ENCODE measurements around the gene TFEB.
"Not testable (repeated sequence)": the region's sequence is repeated elsewhere in the genome, so short reads cannot be mapped to it uniquely, and the experiment has no call there.

The TFEB gene

DNA sequence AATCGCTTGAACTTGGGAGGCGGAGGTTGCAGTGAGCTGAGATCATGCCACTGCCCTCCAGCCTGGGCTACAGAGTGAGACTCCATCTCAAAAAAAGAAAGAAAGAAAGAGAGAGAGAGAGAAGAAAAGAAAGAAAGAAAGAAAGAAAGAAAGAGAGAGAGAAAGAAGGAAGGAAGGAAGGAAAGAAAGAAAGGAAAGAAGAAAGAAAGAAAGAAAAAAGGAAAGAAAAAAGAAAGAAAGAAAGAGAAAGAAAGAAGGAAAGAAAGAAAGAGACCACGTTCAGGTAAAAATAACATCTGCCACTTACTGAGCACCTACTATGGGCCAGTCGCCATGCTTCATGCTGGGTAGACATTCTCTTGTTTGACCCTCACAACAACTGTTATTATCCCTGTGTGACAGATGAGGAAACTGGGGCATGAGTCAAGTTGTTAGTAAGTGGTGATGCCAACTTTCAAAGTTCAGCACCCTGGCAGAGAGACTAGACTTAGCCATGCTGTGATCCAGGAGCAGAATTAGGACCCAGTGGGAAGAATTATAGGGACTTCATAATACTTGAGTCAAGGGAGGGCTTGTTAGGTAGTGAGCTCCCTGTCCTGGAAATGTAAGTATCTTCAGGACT is 30.7 kb upstream of the TFEB start:
- DNase-seq (ENCODE audit: low read depth in 3 of 3, low spot score in 1 of 3): not testable (repeated sequence)

DNA sequence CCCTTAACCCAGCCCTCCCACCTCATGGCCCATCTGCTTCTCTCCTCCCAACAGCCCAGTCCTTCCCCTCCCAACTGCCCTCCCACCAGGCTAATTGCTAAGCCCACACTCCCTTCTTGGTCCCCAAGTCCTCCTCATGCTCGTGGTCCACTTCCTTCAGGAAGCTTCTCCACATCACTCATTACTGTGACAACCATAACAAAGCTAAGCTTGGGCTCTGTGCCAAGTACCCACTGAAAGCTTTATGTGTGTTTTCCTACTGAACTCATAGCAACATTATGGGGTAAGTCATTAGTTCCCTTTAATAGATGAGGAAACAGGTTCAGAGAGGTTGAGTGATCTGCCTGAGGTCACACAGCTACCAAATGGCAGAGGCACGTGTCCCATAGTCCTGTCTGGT is 28.1 kb upstream of the TFEB start:
- no peak for DNase-seq (ENCODE audit: low read depth in 3 of 3, low spot score in 1 of 3)

DNA sequence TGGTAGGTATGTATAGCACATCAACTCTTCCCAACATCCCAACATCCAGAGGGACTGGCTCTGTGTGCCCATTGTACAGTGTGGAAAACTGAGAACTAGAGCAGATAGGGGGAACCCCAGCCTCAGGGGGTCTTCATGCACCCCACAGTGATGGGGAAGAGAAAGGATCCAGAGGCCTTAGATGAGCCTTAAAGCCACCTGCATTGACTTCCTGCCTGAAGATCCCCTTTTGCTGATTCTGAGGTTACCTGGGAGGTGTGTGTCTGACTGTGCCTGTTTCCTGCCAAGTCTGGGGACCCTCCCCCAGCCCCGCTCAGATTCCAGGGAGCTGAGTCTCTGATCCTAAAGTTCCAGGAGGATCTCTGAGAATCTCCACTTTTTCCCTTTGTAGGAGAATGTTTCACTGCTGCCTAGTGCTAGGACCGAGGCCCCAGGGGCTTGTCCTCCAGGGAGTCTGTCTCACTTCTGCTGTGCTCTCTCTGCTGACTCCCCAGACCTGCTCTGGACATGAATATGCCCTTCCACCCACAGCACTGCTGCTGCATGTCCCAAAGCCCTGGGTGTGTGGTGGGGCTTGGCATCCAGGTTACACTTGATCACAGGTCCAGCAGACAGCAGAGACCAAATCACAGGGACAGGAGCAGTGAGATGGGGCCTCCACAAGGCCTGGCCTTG is 24.6 kb upstream of the TFEB start:
- DNase-seq (ENCODE audit: low read depth in 3 of 3, low spot score in 1 of 3): no peak

DNA sequence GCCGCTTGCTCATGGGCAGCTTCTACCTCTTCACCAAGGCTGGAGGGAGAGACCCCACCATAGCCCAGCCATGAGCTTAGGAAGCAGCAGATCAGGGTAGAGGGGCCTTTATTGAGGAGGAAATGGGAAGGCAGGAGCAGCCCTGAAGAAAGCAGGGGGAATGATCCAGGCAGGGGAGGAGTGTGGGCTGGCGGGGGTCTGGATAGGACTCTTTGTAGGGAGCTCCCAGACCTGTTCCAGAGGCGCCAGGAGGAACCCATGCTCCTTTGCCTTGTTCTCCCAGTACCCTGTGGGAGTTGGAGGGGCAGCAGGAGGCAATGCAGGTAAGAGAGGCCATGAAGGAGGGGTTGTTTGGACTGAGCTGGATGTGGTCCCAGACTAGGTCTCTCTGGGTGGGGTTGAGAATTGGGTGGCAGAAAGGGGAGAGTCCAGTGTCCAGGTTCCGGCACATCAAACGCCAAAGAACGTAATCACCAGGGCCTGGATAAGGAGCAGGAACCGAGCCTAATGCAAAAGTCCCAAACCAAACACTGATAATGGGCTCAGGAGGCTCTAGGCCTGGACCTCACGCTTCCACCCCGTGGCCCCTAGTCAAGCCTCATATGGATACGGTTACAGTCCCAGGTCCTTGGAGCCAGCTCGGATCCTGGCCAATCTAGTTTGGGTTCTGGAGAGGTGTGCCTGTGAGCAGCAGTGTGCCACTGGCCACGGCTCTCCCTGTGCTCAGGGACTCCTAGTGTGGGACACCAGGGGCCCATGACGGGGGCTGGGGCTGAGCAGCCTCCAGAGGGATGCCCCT is 23.9 kb upstream of the TFEB start:
- no peak for DNase-seq (ENCODE audit: low read depth in 3 of 3, low spot score in 1 of 3)

DNA sequence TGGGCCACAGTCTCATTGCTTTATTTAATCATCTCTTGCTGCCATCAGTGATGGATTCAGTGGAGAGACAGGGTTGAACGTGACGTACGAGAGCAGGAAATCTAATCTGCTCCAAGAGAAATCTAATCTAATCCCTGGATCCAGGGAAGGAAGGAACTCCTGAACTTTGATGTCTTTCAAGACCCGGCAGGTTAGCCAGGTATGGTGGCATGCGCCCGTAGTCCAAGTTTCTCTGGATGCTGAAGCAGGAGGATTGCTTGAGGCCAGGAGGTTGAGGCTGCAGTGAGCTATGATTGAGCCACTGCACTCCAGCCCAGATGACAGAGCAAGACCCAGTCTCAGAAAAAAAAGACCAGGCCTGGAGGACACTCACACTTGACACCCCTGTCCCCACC is 23.2 kb upstream of the TFEB start:
- DNase-seq (ENCODE audit: low read depth in 3 of 3, low spot score in 1 of 3): no peak

DNA sequence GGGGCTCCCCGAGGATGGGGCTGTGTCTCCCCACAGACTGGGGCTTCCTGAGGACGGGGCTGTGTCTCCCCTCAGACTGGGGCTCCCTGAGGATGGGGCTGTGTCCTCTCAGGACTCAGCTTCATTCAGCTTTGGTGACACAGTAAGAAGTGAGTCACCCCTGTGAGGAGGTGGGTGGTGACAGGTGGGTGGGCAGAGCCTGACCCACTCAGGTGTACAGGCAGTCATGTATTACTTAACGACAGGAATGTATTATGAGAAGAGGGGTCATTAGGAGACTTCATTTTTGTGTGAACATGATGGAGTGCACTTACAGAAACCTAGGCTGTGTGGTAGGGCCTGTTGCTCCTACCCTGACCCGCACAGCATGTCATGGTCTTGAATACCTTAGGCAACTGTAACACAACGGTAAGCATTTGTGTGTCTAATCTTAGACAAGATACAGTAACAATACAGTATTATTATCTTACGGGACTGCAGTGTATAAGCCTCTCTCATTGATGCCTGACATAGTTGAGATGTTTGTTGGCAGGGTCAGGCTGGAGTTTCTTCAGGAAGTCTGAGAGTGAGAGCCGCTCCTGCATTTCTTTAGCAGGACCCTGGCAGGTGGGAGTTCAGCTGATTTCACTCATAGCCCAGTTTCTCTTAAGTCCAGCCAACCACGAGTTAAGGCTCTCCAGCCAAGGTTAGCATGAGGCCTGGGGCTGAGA is 22.7 kb upstream of the TFEB start:
- DNase-seq (ENCODE audit: low read depth in 3 of 3, low spot score in 1 of 3): no peak

DNA sequence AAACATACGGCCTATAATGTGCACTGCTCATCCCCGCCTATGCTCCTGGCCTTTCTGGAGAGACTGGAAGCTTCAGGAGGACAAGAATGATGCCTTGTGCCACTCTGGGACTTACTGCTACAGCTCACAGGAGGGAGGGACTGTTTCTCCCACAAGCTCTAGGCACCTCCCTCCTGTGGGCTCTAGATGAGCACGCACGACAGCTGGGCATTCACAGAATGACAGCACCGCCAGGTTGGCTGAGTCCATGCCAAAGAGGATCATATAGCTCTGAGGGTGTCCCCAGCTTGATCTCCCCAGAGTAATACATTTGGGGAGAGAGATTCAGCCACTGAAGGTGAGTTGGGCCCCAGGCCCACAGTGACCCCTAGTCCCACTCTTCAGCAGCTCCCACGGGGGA is 21.9 kb upstream of the TFEB start:
- DNase-seq (ENCODE audit: low read depth in 3 of 3, low spot score in 1 of 3): no peak

DNA sequence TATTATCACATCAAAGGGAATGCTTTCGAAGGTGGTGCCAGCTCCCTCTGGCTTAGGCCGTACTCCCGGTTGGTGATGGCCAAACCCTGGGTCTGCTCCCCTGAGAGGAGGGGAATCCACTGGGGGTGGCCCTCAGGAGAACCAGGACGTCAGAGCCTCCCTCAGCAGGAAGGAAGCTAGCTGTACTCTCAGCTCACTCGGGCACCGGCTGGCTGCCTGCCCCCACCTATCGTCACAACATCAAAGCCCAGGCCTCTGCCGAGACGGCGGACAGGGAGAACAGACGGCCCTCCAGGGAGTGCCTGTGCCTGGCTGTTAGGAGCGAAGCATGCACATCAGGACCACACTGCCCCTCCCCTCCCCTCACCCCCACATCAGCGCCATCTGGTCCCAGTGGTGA is 20.9 kb upstream of the TFEB start:
- DNase-seq (ENCODE audit: low read depth in 3 of 3, low spot score in 1 of 3): no peak

DNA sequence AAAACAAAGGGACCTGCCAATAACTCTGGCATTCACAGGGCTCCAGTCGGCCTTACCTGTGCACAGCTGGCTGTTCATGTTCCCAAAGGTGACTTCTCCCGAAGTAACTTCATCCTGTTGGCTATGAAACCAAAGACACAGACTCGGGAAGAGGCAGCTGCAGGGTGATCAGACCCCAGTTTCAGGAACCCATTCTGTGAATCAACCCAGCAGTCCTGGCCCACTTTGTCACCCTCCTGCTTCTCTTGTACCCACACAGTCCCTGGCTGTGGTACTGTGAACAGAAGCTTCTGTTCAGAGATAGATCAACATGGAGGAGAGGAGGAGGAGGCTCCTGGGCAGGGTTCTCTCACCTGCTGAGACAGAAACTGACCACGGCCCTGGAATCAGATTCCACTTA is 20.5 kb upstream of the TFEB start:
- DNase-seq (ENCODE audit: low read depth in 3 of 3, low spot score in 1 of 3): no peak

DNA sequence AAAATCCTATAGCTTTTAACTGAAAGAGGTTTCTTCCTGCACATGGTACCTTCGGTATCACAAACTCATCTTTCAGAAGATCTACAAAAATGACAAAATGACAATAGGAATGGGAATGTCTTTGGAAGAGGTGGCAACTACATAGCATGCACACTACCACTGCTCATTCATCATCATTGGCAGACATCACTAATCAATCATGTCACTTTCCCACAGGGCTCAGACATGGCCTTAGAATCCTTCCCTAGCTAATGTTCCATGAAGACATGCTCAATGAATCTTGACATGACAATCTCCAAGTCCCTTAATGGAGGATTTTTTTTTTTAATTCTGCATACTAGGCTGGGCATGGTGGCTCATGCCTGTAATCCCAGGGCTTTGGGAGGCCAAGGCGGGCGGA is 15.0 kb upstream of the TFEB start:
- no peak for DNase-seq (ENCODE audit: low read depth in 3 of 3, low spot score in 1 of 3)

DNA sequence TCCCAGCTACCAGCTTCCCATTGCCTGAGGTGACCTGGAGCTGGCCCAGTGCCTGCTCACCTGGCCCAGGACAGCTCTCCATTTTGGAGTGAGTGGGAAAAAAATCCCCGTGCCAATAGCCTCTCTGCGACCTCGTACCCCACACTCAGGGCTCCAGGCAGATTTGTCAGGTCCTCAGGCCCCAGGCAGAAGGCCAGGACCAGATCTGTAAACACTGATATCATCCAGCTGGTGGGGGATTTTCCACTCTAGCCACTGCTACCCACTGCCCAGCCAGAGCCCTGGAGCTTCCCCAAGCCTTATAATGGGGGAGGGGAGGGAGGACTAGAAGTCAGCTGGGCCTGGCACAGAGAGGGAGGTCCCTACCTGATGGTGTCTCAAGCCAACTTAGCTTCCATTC is 13.1 kb upstream of the TFEB start:
- DNase-seq (ENCODE audit: low read depth in 3 of 3, low spot score in 1 of 3): no peak

DNA sequence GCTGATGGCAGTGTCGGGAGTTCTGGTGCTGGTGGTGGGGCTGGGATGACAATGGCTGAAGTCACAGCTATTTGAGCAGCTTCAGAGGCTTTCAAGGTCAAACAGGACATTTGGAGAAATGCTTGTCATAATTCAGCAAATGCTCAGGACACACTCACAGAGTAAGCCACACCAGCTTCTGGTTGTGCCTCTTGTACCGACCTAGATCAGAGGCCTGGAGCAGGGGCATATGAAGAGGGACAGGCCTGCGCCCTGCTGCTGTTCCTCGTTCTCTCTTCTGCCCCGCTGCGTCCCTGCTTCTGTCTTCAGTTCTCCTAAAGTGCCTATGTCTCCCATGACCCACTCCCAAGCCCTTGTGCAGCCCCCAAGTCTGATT is 12.7 kb upstream of the TFEB start:
- no peak for DNase-seq (ENCODE audit: low read depth in 3 of 3, low spot score in 1 of 3)

DNA sequence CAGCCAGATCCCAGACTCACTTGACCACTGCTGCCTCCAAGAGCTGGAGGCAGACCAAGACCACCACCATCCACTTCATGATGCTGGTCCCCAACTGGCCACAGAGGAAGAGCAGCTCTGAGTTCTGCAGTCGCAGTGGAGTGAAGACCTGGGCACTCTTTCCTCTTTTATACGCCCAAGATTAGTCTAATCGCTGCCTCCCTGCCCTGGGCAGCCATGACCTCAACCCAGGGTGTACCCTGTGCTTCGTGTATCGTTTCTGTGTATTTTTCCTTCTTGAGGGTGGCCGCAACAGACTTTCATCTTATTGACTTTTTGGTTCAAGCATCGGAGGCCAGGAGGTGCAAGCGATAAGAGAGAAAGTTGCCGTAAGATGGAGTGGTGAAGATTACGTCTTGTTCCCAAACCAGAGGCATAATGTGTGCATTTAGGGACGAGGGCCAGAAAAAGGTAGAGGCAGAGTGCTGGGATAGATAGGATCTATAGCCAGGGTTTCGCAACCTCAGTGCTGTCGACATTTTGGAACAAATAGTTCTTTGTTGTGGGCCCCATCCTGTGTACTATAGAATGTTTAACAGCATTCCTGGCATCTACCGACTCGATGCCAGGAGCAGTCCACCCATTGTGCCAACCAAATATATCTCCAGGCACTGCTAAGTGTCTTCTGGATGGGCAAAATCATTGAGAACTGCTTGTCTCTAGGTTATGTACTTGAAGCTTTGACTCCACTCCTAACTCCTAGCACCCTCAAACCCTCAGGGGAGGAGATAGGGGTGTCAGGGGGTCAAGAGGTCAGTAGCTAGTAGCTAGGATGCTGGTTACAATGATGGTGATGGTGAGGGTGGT is 12.1 kb upstream of the TFEB start, which contains the start of gene PGC:
Gene PGC, minus strand, starts transcription at position 142 of the 846 bp plus-strand sequence. Its CDS starts 63 bp downstream, at position 79.
- no peak for DNase-seq (ENCODE audit: low read depth in 3 of 3, low spot score in 1 of 3)

DNA sequence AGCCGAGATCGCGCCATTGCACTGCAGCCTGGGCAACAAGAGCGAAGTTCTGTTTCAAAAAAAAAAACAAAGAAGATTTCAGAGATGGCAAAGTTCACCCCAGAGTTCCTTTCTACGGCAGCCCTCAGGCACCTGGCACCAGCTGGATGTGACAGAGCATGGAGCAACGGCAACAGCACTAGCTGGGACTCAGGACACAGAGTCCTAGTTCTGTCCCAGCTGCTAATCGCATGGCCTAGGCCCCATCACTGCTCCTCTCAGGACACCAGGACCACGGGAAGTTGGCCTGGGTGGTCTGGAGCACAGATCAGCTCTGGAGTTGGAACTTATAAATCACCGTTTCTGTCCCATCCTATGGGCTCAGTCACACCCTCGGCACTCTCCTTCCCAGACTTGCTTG is 10.7 kb upstream of the TFEB start:
- no peak for DNase-seq (ENCODE audit: low read depth in 3 of 3, low spot score in 1 of 3)

DNA sequence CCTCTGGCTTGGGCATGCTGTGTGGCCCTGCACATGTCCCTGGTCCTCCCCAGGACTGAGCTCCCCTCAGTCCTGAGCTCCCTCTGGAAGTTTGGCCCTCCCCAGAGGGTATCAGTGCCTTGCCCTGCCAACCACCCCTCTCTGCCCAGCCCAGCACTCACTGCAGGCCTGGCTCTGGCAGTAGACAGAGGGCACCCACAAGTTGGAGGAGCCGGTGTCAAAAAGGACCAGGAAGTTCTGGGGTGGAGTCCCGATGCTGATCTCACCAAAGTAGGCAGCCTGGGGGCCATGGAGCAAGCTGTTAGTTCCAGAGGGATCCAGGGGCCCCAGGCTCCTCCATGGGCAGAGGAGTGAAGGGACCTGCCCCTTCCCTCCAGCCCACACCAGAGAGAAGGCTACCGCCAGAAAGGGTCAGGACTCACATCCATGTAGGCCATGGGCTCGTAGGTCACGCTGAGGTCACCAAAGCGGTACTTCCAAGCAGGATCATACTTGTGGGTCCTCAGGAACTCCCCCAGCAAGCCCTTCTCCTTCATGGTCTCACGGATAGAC is 8.9 kb upstream of the TFEB start:
- DNase-seq (ENCODE audit: low read depth in 3 of 3, low spot score in 1 of 3): no peak

DNA sequence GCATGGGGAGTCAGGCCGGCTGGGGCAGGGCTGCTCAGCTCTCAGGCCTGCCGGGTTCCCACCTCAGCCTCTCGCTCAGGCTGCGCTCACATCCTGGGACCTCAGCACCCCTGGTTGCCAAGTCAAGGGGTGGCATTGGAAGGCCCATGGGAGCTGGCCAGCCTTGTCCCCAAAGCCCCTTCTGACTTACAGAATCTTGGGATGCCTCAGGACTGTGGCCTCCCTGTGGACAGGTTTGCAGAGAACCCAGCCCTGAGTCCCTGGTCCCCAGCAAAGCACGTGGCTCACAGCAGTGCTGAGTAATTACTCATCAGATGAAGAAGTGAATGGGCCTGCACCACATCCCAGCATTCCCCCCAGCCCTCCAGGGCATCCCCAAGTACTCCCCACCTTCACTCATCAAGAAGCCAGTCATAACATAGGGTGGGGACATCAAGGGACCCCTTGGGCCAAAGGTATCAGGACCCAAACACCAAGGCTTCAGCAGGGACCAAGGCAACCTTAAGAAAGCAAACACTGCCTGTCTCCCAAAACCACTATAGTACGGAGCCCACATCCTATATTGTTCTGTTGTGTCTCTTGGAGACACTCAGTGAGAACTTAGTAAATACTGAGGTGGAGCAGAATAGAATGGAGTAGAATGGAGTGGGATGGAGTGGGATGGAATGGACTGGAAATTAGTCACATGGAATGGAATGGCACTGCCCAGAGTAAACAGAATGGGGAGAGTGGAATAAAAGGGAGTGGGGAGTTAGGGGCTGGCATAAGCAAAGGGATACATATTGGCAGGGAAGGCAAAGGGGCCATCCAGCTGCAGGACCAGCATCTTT is 8.2 kb upstream of the TFEB start:
- DNase-seq (ENCODE audit: low read depth in 3 of 3, low spot score in 1 of 3): no peak

DNA sequence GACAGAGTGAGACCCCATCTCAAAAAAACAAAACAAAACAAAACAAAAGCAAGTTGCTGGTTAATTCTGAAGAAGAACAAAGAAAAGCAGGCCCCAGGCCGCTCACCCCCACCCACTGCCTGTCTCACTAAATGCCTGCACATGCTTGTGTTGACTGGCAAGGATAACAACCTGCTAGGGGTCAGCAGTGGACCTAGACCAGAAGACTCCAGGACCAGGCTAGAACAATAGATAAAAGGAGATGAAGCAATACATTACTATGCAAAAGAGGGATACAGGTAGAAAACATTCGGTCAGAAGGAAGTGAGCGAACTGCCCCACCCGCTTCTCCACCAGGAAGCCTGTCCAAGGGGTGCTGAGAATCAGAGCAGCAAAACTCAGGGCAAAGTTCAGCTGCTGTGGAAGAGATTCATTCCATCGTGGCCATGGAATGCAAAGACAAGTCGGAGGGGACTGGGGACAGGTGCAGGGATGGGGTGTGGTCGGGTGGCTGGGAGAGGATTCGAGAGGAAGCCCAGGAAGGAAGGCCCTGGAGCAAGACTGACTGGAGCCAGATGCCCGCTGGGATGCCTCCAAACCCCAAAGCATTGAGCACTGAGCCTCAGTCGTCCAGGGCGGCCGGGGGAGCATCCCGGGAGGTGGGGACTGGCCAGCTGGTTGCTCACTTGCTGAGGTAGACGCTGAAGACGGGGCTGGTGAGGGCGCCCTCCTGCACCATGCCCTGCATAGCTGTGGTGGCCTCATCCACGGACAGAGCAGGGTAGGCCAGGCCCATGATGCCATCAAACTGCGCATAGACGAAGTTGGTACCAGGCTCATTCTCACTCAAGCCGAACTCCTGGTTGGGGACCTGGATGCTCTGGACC is 6.5 kb upstream of the TFEB start:
- no peak for DNase-seq (ENCODE audit: low read depth in 3 of 3, low spot score in 1 of 3)

DNA sequence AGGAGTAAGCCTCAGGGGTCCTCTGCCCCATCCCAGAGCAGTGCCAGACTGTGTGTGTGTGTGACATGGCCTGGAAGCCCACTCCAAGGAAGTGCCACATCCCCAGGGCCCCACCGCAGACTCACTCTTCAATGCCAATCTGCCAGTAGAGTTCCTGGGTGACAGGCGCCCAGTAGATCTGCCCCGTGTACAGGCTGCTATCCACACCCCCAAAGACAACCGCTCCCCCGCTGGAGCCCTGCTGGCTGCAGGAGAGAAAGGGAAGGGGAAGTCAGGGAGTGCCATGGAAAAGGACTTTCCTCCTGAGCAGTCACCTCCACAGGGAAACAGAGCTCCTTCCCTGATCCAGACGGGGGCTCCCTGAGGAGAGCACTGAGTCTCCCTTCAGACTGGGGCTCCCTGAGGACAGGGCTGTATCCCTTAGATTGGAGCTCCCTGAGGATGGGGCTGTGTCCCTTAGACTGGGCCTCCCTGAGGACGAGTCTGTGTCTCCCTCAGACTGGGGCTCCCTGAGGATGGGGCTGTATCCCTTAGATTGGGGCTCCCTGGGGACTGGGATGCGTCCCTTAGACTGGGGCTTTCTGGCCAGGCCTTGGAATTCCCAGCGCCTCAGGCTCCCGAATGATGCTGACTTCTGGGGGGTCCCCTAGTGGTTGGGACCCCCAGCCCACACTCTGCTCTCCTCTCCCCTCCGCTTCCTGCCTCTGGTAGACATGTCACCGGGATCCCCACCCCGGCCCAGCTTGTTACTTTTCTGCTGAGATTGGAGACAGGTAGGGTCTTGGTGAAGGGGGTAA is 5.2 kb upstream of the TFEB start:
- no peak for DNase-seq (ENCODE audit: low read depth in 3 of 3, low spot score in 1 of 3)
